Measurements from ENCODE around the gene SLC27A3. TPM values are rescaled to one million over a fixed set of nuclear protein-coding genes. Genes with fewer than 3 reads are reported as not detected.

Gene SLC27A3
- total and polyA plus RNA-seq, 11 donors: 7.9 to 37.1 (median 11.0) TPM

GRCh38 chr1:153827168-153827964, 52.2 kb downstream of the SLC27A3 start:
- TF ChIP-seq, protein P1, sequence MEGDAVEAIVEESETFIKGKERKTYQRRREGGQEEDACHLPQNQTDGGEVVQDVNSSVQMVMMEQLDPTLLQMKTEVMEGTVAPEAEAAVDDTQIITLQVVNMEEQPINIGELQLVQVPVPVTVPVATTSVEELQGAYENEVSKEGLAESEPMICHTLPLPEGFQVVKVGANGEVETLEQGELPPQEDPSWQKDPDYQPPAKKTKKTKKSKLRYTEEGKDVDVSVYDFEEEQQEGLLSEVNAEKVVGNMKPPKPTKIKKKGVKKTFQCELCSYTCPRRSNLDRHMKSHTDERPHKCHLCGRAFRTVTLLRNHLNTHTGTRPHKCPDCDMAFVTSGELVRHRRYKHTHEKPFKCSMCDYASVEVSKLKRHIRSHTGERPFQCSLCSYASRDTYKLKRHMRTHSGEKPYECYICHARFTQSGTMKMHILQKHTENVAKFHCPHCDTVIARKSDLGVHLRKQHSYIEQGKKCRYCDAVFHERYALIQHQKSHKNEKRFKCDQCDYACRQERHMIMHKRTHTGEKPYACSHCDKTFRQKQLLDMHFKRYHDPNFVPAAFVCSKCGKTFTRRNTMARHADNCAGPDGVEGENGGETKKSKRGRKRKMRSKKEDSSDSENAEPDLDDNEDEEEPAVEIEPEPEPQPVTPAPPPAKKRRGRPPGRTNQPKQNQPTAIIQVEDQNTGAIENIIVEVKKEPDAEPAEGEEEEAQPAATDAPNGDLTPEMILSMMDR (IDR thresholded peaks at IDR 0.05): no peak
- no peak for TF ChIP-seq POLR2A (IDR thresholded peaks at IDR 0.05)
- H3K27ac ChIP-seq: no peak overlapping the region
- H3K9me3 ChIP-seq: no peaks in the 10 kb centered on the region
- H3K4me3 ChIP-seq: no peak overlapping the region
- peaks cover 0 to 17% (median 6%) of the 10 kb centered on the region in 12 donors for H3K4me1 ChIP-seq
- DNase-seq (no peak), ATAC-seq (no peak)
- H3K36me3 ChIP-seq: peaks cover 0 to 48% (median 30%) of the 10 kb centered on the region in 9 donors
- no peaks in the 10 kb centered on the region for H3K27me3 ChIP-seq
- intact Hi-C loops (cut with DNase I): loop anchor here in 3 of 10 donors (10.0 kb wide), 2 partner anchors 87 to 97 kb away; partner anchors contain the start of gene GATAD2B (in 2 of the 3)
- WGBS, 4 donors: 87 to 91% (median 90%) methylated on average over 6 of the region's 6 CpGs

Other genes with a start within 250 kb of the SLC27A3 start
- gene S100A6, start 239.4 kb upstream of the SLC27A3 start, total RNA-seq: 100 to 1,000 TPM; 157 to 415 (median 301) TPM
- gene S100A6, start 239.4 kb upstream of the SLC27A3 start, polyA plus RNA-seq: 1,000 to 10,000 TPM in 1 of 2 donors, 100 to 1,000 TPM in 1; 371 to 1,213 TPM
- gene S100A5, start 234.5 kb upstream of the SLC27A3 start, total RNA-seq: not detected
- not detected for gene S100A5, start 234.5 kb upstream of the SLC27A3 start, polyA plus RNA-seq
- gene S100A4, start 229.6 kb upstream of the SLC27A3 start, total RNA-seq: 100 to 1,000 TPM in 4 of 9 donors, 10 to 100 TPM in 5; 56.9 to 214 (median 96.1) TPM
- 100 to 1,000 TPM; 214 to 398 TPM for gene S100A4, start 229.6 kb upstream of the SLC27A3 start, polyA plus RNA-seq
- gene S100A3, start 226.1 kb upstream of the SLC27A3 start, total RNA-seq: 1 to 10 TPM in 4 of 9 donors, under 1 TPM in 3, not detected in 2; 0.57 to 5.9 (median 1.1) TPM
- gene S100A3, start 226.1 kb upstream of the SLC27A3 start, polyA plus RNA-seq: 1 to 10 TPM; 1.6 to 5.2 TPM
- gene S100A2, start 209.6 kb upstream of the SLC27A3 start, total RNA-seq: 1 to 10 TPM in 8 of 9 donors, not detected in 1; 1.3 to 4.0 (median 2.4) TPM
- 1 to 10 TPM; 2.8 to 5.1 TPM for gene S100A2, start 209.6 kb upstream of the SLC27A3 start, polyA plus RNA-seq
- gene S100A16, start 162.3 kb upstream of the SLC27A3 start, total RNA-seq: 10 to 100 TPM; 37.2 to 92.6 (median 45.4) TPM
- gene S100A16, start 162.3 kb upstream of the SLC27A3 start, polyA plus RNA-seq: 100 to 1,000 TPM in 1 of 2 donors, 10 to 100 TPM in 1; 72.6 to 233 TPM
- 1 to 10 TPM in 7 of 9 donors, under 1 TPM in 1, not detected in 1; 0.79 to 6.1 (median 3.9) TPM for gene S100A14, start 159.1 kb upstream of the SLC27A3 start, total RNA-seq
- 1 to 10 TPM; 1.7 to 4.4 TPM for gene S100A14, start 159.1 kb upstream of the SLC27A3 start, polyA plus RNA-seq
- 100 to 1,000 TPM in 7 of 9 donors, 10 to 100 TPM in 2; 98.1 to 189 (median 132) TPM for gene S100A13, start 147.9 kb upstream of the SLC27A3 start, total RNA-seq
- gene S100A13, start 147.9 kb upstream of the SLC27A3 start, polyA plus RNA-seq: 100 to 1,000 TPM; 173 to 272 TPM
- 1,000 to 10,000 TPM; 1,023 to 2,291 (median 2,114) TPM for gene S100A1, start 147.0 kb upstream of the SLC27A3 start, total RNA-seq
- 1,000 to 10,000 TPM in 1 of 2 donors, 100 to 1,000 TPM in 1; 752 to 3,565 TPM for gene S100A1, start 147.0 kb upstream of the SLC27A3 start, polyA plus RNA-seq
- gene CHTOP, start 141.3 kb upstream of the SLC27A3 start, total RNA-seq: 10 to 100 TPM; 48.4 to 92.0 (median 67.7) TPM
- 10 to 100 TPM; 72.9 to 73.4 TPM for gene CHTOP, start 141.3 kb upstream of the SLC27A3 start, polyA plus RNA-seq
- 10 to 100 TPM; 53.7 to 88.7 (median 70.8) TPM for gene SNAPIN, start 116.7 kb upstream of the SLC27A3 start, total RNA-seq
- gene SNAPIN, start 116.7 kb upstream of the SLC27A3 start, polyA plus RNA-seq: 10 to 100 TPM; 57.7 to 58.9 TPM
- gene ILF2, start 104.4 kb upstream of the SLC27A3 start, total RNA-seq: 10 to 100 TPM; 65.0 to 92.3 (median 74.2) TPM
- 100 to 1,000 TPM in 1 of 2 donors, 10 to 100 TPM in 1; 22.1 to 163 TPM for gene ILF2, start 104.4 kb upstream of the SLC27A3 start, polyA plus RNA-seq
- gene NPR1, start 96.7 kb upstream of the SLC27A3 start, total RNA-seq: 10 to 100 TPM in 6 of 9 donors, 1 to 10 TPM in 3; 7.1 to 26.9 (median 12.0) TPM
- gene NPR1, start 96.7 kb upstream of the SLC27A3 start, polyA plus RNA-seq: 10 to 100 TPM; 12.2 to 26.6 TPM
- gene INTS3, start 47.4 kb upstream of the SLC27A3 start, total RNA-seq: 10 to 100 TPM; 19.6 to 33.2 (median 30.7) TPM
- 10 to 100 TPM; 21.9 to 41.8 TPM for gene INTS3, start 47.4 kb upstream of the SLC27A3 start, polyA plus RNA-seq
- 10 to 100 TPM; 18.1 to 53.9 (median 46.2) TPM for gene GATAD2B, start 147.6 kb downstream of the SLC27A3 start, total RNA-seq
- gene GATAD2B, start 147.6 kb downstream of the SLC27A3 start, polyA plus RNA-seq: 1 to 10 TPM; 5.6 to 8.8 TPM
- 10 to 100 TPM; 30.5 to 60.7 (median 40.8) TPM for gene DENND4B, start 171.3 kb downstream of the SLC27A3 start, total RNA-seq
- 10 to 100 TPM; 36.7 to 41.5 TPM for gene DENND4B, start 171.3 kb downstream of the SLC27A3 start, polyA plus RNA-seq
- 10 to 100 TPM; 11.0 to 27.8 (median 18.8) TPM for gene CRTC2, start 183.2 kb downstream of the SLC27A3 start, total RNA-seq
- 10 to 100 TPM; 21.4 to 25.4 TPM for gene CRTC2, start 183.2 kb downstream of the SLC27A3 start, polyA plus RNA-seq
- gene SLC39A1, start 188.1 kb downstream of the SLC27A3 start, total RNA-seq: 10 to 100 TPM; 31.6 to 83.9 (median 48.4) TPM
- gene SLC39A1, start 188.1 kb downstream of the SLC27A3 start, polyA plus RNA-seq: 100 to 1,000 TPM in 1 of 2 donors, 10 to 100 TPM in 1; 32.5 to 163 TPM
- gene CREB3L4, start 192.5 kb downstream of the SLC27A3 start, total RNA-seq: 1 to 10 TPM; 2.5 to 7.2 (median 4.5) TPM
- 1 to 10 TPM; 4.8 to 5.7 TPM for gene CREB3L4, start 192.5 kb downstream of the SLC27A3 start, polyA plus RNA-seq
- gene JTB, start 202.3 kb downstream of the SLC27A3 start, total RNA-seq: 100 to 1,000 TPM in 3 of 9 donors, 10 to 100 TPM in 6; 55.0 to 175 (median 79.5) TPM
- 100 to 1,000 TPM in 1 of 2 donors, 10 to 100 TPM in 1; 87.4 to 222 TPM for gene JTB, start 202.3 kb downstream of the SLC27A3 start, polyA plus RNA-seq
- gene RAB13, start 210.9 kb downstream of the SLC27A3 start, total RNA-seq: 10 to 100 TPM; 18.2 to 97.6 (median 49.3) TPM
- 100 to 1,000 TPM in 1 of 2 donors, 10 to 100 TPM in 1; 79.5 to 107 TPM for gene RAB13, start 210.9 kb downstream of the SLC27A3 start, polyA plus RNA-seq
- 1,000 to 10,000 TPM in 1 of 9 donors, 100 to 1,000 TPM in 8; 537 to 1,013 (median 772) TPM for gene RPS27, start 215.4 kb downstream of the SLC27A3 start, total RNA-seq
- 1,000 to 10,000 TPM; 3,213 to 7,204 TPM for gene RPS27, start 215.4 kb downstream of the SLC27A3 start, polyA plus RNA-seq

All from heart left ventricle (tissue), 16 donors.